Endothelial cell (in vitro differentiated cells): ENCODE measurements around the gene LRRC61. TPM values are rescaled to one million over a fixed set of nuclear protein-coding genes. Genes with fewer than 3 reads are reported as not detected.

Experiments
- DNase-seq: peaks from one replicate; pipeline ENCODE4 v3.0.0; 2021; ENCODE audit warnings: low spot score
- H3K27ac Mint-ChIP-seq: one replicate; pipeline ENCODE4 v1.8.0; 2021; ENCODE audit warnings: mixed read lengths, inconsistent platforms; ENCODE audit not compliant: unreplicated experiment
- H3K27me3 Mint-ChIP-seq: one replicate; pipeline ENCODE4 v1.8.0; 2021; ENCODE audit warnings: mild to moderate bottlenecking, moderate library complexity, mixed read lengths, inconsistent platforms; ENCODE audit not compliant: unreplicated experiment
- H3K36me3 Mint-ChIP-seq: one replicate; pipeline ENCODE4 v1.8.0; 2021; ENCODE audit warnings: mild to moderate bottlenecking, low read depth, mixed read lengths, inconsistent platforms; ENCODE audit not compliant: unreplicated experiment
- H3K4me1 Mint-ChIP-seq: one replicate; pipeline ENCODE4 v1.8.0; 2021; ENCODE audit warnings: mild to moderate bottlenecking, mixed read lengths, inconsistent platforms; ENCODE audit not compliant: unreplicated experiment
- H3K4me3 Mint-ChIP-seq: one replicate; pipeline ENCODE4 v1.8.0; 2021; ENCODE audit warnings: mild to moderate bottlenecking, mixed read lengths, inconsistent platforms; ENCODE audit not compliant: unreplicated experiment
- H3K9me3 Mint-ChIP-seq: one replicate; pipeline ENCODE4 v1.8.0; 2021; ENCODE audit warnings: mixed read lengths, inconsistent platforms; ENCODE audit not compliant: unreplicated experiment
- CTCF ChIP-seq: fragments of 200-600 bp; sonication (generic); IDR thresholded peaks from one replicate; pipeline ENCODE4 v1.5.0; 2021; ENCODE audit warnings: antibody characterized with exemption; ENCODE audit not compliant: unreplicated experiment
- total RNA-seq: library from RNA; stranded (reverse); fragmentation: NEBNext Ultra II Directional; extraction: Animal tissue kit (Norgen Biotek cat#: 25700); gene quantifications from one replicate; pipeline ENCODE4 v1.2.1, GENCODE V29; 2021; ENCODE audit not compliant: unreplicated experiment

LRRC61 gene
- total RNA-seq, 1 donor from 2014 or later: 5.1 TPM

GRCh38 chr7:150338166-150338829, 15.1 kb downstream of the LRRC61 start:
- DNase-seq: no peak
- Mint-ChIP-seq H3K4me3 (no peak overlapping the region), H3K27me3 (peaks cover 10% of the 10 kb centered on the region), H3K9me3 (no peaks in the 10 kb centered on the region), H3K4me1 (peaks cover 11% of the 10 kb centered on the region), H3K36me3 (peaks cover 4% of the 10 kb centered on the region), H3K27ac (no peak overlapping the region)
- no peak for TF ChIP-seq CTCF

- peaks cover 5% of the 10 kb centered on the region for H3K9me3 Mint-ChIP-seq
- H3K36me3 Mint-ChIP-seq: peaks cover 11% of the 10 kb centered on the region
- TF ChIP-seq CTCF: no peak
- peak overlapping the region; percentile 56 for H3K4me3 Mint-ChIP-seq
- H3K4me1 Mint-ChIP-seq: peaks cover 11% of the 10 kb centered on the region
- no peak for DNase-seq
- H3K27ac Mint-ChIP-seq: no peak overlapping the region
- peaks cover 10% of the 10 kb centered on the region for H3K27me3 Mint-ChIP-seq
Observed at GRCh38 chr7:150339409-150339809, 16.3 kb downstream of the LRRC61 start.

GRCh38 chr7:150340024-150340749, 17.0 kb downstream of the LRRC61 start:
- TF ChIP-seq CTCF: no peak
- H3K4me3 Mint-ChIP-seq: no peak overlapping the region
- peaks cover 10% of the 10 kb centered on the region for H3K27me3 Mint-ChIP-seq
- peaks cover 5% of the 10 kb centered on the region for H3K9me3 Mint-ChIP-seq
- H3K36me3 Mint-ChIP-seq: peaks cover 11% of the 10 kb centered on the region
- H3K4me1 Mint-ChIP-seq: peaks cover 9% of the 10 kb centered on the region
- H3K27ac Mint-ChIP-seq: no peak overlapping the region
- no peak for DNase-seq

- Mint-ChIP-seq H3K9me3 (peaks cover 5% of the 10 kb centered on the region), H3K4me3 (peak overlapping the region; percentile 77), H3K27me3 (peaks cover 8% of the 10 kb centered on the region), H3K4me1 (peaks cover 9% of the 10 kb centered on the region), H3K36me3 (peaks cover 11% of the 10 kb centered on the region), H3K27ac (no peak overlapping the region)
- no peak for TF ChIP-seq CTCF
- no peak for DNase-seq
Observed at GRCh38 chr7:150340875-150341262, 17.7 kb downstream of the LRRC61 start.
